ENCODE data around the gene ICAM1.

The ICAM1 gene

GRCh38 chr19:10321874-10322835 lies 51.2 kb downstream of the ICAM1 start:
- no peak for DNase-seq (ENCODE audit: low spot score)

GRCh38 chr19:10325732-10326131 lies 54.8 kb downstream of the ICAM1 start:
- DNase-seq (ENCODE audit: low spot score), result no peak

GRCh38 chr19:10327793-10328192 lies 56.9 kb downstream of the ICAM1 start:
- no peak for DNase-seq (ENCODE audit: low spot score)

- no peak for DNase-seq (ENCODE audit: low spot score)
Measured at GRCh38 chr19:10328558-10329429, 57.9 kb downstream of the ICAM1 start.

GRCh38 chr19:10329555-10329954 lies 58.6 kb downstream of the ICAM1 start:
- no peak for DNase-seq (ENCODE audit: low spot score)

GRCh38 chr19:10332158-10332964 lies 61.4 kb downstream of the ICAM1 start:
- no peak for DNase-seq (ENCODE audit: low spot score)

- peak; percentile 95 for DNase-seq (ENCODE audit: low spot score)
Measured at GRCh38 chr19:10332965-10333757, 62.2 kb downstream of the ICAM1 start, which contains the start of gene RAVER1. Gene RAVER1, minus strand, starts transcription at chr19:10333529. Its CDS starts 22 bp downstream, at chr19:10333507.

- DNase-seq (ENCODE audit: low spot score), result peak; percentile 11
Measured at GRCh38 chr19:10333758-10334587, 63.1 kb downstream of the ICAM1 start.

- peak; percentile 94 for DNase-seq (ENCODE audit: low spot score)
Measured at GRCh38 chr19:10334588-10335351, 63.9 kb downstream of the ICAM1 start.

GRCh38 chr19:10335352-10335985 lies 64.5 kb downstream of the ICAM1 start:
- no peak for DNase-seq (ENCODE audit: low spot score)
